ENCODE data around the gene ZCCHC7.

The ZCCHC7 gene

GRCh38 chr9:37212435-37212834 is 92.1 kb downstream of the ZCCHC7 start:
- no peak for DNase-seq

DNA sequence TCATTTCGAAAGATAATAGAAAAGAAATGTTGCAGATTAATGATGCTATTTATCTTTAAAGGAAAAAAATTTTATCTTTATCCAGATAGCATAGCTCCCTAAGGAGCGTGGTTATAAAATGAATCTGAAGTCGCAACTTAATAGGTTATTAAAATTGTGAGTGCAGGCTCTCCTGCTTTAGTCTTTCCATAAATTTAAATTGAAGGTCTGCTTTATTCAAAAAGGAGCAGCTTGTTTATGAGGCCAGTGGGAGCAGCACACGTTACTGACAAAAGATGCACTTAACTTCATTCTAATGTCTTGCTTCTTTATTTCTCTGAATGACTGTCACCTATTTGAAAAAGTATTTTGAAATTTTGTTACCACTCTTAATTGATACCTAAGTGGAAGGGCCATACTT is 95.0 kb downstream of the ZCCHC7 start:
- no peak for DNase-seq

GRCh38 chr9:37215830-37216229 is 95.5 kb downstream of the ZCCHC7 start:
- no peak for DNase-seq

DNA sequence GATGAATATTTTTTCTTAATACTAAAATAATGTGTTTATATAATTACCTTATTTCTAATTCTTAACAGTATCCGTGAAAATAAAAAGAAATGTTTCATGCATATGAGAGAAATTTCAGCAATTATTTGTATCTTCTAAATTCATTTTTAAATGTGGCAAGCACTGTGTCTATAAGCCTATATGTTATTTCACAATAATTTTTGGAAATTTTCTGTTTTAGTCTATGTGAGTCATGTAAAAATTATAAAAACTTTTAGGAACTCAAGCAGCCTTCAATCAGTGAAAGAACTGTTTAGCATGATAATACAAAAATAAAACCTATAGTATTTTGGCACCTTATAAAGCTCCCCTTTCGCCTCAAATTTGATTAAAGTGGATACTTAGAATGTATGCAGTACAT is 96.8 kb downstream of the ZCCHC7 start:
- no peak for DNase-seq

DNA sequence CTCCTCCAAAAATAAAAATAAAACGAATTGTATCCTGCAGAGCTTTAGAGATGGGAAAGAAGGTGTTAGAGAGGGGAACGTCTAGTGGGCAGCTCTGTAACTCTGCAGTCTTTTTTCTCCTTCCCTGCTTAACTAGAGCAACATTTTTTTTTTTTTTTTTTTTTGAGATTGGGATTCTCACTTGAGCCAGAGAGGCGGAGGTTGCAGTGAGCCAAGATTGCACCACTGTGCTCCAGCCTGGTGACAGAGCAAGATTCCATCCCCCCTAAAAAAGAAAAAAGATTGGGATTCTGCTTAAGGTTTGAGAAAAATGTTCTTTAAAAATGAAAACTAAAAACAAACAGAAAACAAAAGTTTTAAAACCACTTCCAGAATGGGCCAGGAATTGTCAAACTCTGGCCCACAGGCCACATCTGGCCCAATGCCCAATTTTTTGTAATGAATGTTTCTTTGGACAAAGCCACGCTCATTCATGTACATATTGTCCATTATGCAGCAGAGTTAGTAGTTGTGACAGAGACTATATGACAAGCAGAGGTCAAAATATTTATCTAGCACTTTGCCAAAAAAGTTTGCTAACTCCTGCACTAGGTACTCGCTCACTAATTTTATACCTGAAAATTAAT is 98.5 kb downstream of the ZCCHC7 start:
- no peak for DNase-seq

DNA sequence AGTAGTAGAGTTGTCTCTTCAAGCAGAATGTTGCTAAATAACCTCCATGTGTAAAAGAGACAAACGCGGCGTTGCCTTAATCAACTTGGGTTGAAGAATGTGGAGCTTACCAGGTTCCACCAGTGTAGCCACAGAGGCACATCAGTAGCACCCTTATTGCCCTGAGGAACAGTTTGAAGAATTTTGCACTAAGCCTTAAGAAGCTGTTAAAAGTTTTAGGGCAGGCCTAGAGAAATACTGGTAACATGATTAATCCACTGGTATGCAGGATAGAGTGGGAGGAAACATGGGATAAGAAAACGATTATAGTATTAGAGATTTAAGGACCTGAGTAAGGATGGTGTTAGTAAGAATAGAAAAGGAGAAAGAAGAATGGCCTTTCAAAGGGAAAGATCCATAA is 100.6 kb downstream of the ZCCHC7 start:
- DNase-seq = no peak

DNA sequence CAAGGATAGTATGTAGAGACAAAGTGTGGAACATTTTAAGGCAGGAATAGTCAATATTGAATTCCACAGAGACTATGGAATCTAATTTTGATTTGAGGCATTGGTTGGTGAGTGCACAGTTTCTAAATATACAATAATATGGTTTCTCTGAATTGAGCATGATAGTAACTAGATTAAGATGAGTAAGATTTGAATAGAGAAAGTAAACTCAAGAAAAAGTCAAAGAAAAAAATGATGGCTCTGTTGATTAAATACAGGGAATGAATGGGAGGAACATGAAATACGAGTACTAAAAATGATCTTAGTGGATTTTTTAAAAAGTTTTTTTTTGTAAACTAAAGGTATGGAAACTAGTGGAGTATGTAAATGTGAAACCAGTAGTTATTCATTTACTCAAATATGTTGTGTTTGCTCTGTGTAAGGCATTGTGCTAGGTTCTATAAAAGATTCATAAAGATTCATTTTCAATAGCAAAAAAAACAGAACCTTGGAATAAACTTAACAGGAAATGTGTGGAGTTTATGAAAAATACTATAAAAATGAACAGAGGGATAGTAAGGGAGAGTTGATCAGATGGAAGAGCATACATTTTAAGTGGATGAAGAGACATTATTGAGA is 101.2 kb downstream of the ZCCHC7 start:
- DNase-seq = no peak

- no peak for DNase-seq
These were observed 109.1 kb downstream of the ZCCHC7 start for GRCh38 chr9:37229455-37229854.

DNA sequence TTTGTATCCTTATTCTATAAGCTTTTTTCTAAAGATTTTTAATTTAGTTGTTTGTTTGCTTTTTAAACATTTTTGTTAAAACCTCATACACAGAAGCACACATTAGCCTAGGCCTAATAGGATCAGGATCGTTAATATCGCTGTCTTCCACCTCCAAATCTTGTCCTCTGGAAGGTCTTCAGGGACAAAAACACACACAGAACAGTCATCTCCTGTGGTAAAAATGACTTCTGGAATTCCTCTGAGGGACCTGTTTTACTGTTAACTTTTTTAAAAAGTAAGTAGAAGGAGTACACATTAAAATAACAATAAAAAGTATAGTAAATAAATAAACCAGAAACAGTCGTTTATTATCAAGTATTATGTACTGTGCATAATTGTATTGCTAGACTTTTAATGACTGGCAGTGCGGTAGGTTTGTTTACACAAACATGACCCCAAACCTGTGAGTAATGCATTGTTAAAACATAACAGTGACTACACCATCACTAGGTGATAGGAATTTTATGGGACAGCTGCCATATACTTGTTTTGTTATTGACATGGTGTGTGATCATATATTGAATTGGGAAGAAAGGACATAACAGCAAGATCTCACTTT is 109.6 kb downstream of the ZCCHC7 start:
- no peak for DNase-seq

GRCh38 chr9:37236822-37237221 is 116.4 kb downstream of the ZCCHC7 start:
- no peak for DNase-seq

DNA sequence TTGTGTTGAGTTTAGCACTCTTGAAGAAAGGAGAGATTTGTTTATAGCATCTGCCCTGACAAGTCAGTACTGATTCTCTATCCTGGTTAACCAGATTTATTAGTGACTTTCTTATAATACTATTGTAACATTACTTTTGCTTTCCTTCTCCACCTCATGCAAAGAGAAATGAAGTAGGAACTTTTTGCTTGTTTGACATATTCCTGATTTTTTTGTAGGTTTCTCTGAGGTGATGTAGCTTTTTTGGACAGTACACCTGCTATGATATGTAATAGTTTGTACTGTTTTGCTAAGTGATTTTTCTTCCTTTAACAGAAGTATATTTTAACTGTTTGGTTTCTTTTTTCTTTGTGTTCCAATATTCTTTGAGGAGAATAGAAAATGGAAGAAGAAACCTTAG is 117.7 kb downstream of the ZCCHC7 start:
- no peak for DNase-seq

- DNase-seq = peak; percentile 16
These were observed 119.0 kb downstream of the ZCCHC7 start for GRCh38 chr9:37239224-37239859.

- no peak for DNase-seq
These were observed 119.5 kb downstream of the ZCCHC7 start for GRCh38 chr9:37239921-37240320.

DNA sequence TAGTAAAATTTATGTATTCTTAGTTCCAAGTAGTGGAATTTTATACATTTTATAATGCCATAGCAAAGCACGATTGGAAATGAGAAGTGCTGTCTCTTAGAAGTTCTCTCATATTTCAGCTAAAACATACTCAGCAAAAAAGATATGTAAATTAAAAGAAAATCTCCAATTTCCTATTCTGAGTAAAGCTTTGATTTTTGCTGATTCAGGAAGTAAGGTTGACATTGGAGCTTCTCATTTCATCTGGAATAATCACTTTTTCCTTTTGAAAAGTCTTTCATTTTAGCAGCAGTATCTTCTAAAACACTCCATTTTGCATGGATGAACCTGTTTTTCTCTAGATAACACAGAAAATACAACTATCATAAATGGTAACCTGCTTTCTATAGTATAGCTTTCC is 121.0 kb downstream of the ZCCHC7 start:
- no peak for DNase-seq

GRCh38 chr9:37242089-37242488 is 121.7 kb downstream of the ZCCHC7 start:
- DNase-seq = no peak

GRCh38 chr9:37243588-37244345 is 123.4 kb downstream of the ZCCHC7 start:
- no peak for DNase-seq

GRCh38 chr9:37246826-37247225 is 126.5 kb downstream of the ZCCHC7 start:
- peak; percentile 43 for DNase-seq

DNA sequence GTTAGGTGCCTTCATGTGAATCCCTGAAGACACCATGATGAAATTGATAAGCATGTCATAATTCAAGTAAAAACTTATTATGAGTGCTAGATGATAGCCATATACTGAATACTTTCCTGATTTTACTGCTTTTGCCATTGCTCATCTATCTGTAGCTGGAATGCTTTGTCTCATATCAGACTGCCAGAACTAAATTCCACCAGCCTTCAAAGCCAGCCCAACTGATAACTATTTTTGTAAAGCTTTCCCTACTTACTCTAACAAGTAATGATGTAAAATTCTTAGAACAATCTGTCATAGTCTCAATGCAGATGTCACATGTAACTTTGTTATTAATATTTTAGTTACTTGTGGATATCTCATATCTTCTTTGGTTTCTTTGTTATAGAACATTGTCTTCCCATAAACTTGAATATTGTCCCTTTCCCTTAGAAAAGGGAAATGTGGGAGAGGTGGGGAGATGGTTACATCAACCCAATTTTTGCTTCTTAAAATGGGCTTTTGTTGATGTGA is 128.3 kb downstream of the ZCCHC7 start:
- no peak for DNase-seq

- DNase-seq = no peak
These were observed 131.1 kb downstream of the ZCCHC7 start for GRCh38 chr9:37251452-37251851.

DNA sequence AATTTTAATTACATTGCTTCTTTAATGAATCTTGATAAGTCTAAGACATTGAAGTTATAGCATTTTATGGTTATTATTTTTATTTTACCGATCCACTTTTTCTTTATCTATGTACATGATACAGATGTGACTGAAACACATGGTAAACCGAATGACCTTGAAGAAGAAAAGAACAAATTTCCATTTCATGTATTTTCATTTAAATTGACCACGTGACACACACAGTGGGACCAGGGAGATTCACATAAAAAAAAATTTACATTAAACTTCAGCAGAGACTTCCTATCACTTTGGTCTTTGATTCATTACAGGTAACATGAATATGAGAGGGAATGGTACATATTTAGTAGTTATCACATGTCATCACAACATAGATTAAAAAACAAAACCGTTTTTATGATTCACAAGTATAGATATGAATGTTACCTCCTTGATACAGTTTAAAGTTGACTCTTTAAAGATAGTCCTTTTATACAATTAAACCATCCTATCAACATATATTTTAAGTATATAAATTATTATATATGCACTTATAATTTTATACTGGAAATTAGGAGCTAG is 133.1 kb downstream of the ZCCHC7 start:
- DNase-seq = no peak

DNA sequence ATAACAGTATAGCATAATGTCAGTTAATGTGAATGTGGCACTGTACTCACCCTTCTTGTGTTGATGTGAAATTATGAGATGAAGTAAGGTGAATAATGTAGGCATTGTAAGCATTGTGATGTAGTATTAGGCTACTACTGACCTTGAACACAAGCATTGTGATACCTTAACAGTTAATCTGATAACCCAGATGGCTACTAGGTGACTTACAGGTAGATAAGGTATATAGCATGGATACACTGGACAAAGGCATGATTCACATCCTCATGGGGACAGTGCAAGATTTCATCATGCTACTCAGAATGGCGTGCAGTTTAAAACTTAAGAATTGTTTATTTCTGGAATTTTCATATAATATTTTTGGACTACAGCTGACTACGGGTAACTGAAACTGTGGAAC is 134.8 kb downstream of the ZCCHC7 start:
- no peak for DNase-seq

- no peak for DNase-seq
These were observed 135.8 kb downstream of the ZCCHC7 start for GRCh38 chr9:37255944-37256862.
